Fibroblast of mammary gland (primary cell): Measurements from ENCODE around the gene MRPL42.

Source experiments
- DNase-seq: peaks from one replicate; pipeline ENCODE4 v3.0.0-alpha.2; 2010; ENCODE audit warnings: low read depth
- H3K4me3 ChIP-seq: 2 replicates; pipeline ENCODE4 v1.5.1; 2011; ENCODE audit warnings: low read depth, mild to moderate bottlenecking, low read length, moderate library complexity; ENCODE audit not compliant: control insufficient read depth
- CTCF ChIP-seq: conservative IDR thresholded peaks from 2 replicates; pipeline ENCODE4 v1.5.1; 2011; ENCODE audit warnings: low read depth, low read length, inconsistent platforms; ENCODE audit not compliant: control insufficient read depth, insufficient read depth

Gene MRPL42

DNA sequence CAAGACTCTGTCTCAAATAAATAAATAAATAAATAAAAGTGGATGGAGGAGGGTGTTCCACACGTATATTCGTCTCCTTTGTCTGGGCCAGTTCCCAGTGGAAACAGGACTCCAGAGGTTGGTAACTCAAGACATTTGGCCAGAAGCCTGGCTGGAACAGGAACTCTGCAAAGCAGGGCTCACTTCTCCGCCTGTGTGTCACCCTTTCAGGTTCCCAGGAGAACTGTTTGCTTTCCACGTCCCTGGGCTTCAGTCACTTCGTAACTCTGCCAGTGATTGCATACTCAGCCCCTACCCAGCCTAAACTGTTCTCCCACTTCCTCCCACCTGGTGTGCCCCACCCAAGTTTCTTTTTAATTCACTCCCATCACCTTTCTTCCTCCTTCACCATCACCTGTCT, 18.5 kb upstream of the MRPL42 start:
- no peak for DNase-seq
- TF ChIP-seq CTCF, result no peak
- H3K4me3 ChIP-seq, result no peak overlapping the region

- no peak overlapping the region for H3K4me3 ChIP-seq
- no peak for DNase-seq
- no peak for TF ChIP-seq CTCF
Measured at GRCh38 chr12:93449277-93449676, 18.0 kb upstream of the MRPL42 start.

DNA sequence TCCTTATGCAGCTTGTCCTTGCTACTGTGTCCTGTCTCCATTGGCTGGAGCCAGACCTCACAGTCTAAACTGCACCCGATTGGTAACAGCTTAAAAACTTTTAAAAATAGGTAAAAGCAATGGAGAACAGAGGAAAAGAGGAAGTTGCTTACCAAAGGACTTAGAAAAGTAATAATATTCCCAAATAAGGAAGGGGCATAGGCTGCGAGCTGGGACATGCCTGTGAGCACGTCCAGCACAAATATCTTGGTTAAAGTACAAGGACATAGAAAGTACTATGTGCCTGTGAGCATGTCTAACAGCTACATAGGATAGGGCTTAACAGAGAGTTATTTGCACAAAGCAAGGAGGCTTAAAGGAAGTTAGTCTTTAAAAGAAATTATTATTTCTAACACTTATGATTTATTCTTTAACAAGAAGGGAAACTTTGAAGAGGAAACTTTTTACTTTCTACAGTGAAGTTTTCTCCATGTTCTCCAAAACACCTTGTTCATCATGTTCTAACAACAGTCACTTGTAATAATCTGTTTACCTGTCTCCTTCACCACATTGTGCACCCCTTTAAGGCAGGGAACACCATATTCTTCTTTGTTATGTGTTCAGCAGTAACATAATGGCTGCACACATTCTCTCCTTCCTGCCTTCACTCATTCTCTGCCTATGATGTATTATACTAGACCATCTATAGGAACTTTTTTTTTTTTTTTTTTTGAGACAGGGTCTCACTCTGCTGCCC, 15.7 kb upstream of the MRPL42 start:
- TF ChIP-seq CTCF, result no peak
- DNase-seq, result no peak
- H3K4me3 ChIP-seq, result no peak overlapping the region

DNA sequence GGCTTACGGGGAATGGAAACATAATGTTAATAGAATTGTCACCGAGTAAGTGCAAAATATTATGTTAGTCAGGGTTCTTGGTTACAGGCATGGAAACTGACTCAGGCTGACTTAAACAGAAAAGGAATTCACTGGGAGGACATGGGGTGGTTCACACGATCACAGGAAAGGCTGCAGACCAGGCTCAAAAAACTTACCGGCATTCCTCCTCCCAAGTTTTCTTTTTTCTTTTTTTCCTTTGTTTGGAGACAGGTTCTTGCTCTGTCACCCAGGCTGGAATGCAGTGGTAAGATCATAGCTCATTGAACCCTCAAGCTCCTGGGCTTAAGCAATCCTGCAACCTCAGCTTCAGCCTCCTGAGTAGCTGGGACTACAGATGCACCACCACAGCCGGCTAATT, 13.7 kb upstream of the MRPL42 start:
- no peak overlapping the region for H3K4me3 ChIP-seq
- peak; percentile 13 for DNase-seq
- TF ChIP-seq CTCF, result no peak

- no peak for TF ChIP-seq CTCF
- no peak overlapping the region for H3K4me3 ChIP-seq
- no peak for DNase-seq
Measured at GRCh38 chr12:93456077-93456476, 11.2 kb upstream of the MRPL42 start.

GRCh38 chr12:93459097-93459496, 8.2 kb upstream of the MRPL42 start:
- H3K4me3 ChIP-seq, result no peak overlapping the region
- no peak for DNase-seq
- no peak for TF ChIP-seq CTCF

GRCh38 chr12:93460003-93460402, 7.3 kb upstream of the MRPL42 start:
- no peak for DNase-seq
- TF ChIP-seq CTCF, result no peak
- no peak overlapping the region for H3K4me3 ChIP-seq
